ENCODE data around the gene FBXW4.

Gene FBXW4

DNA sequence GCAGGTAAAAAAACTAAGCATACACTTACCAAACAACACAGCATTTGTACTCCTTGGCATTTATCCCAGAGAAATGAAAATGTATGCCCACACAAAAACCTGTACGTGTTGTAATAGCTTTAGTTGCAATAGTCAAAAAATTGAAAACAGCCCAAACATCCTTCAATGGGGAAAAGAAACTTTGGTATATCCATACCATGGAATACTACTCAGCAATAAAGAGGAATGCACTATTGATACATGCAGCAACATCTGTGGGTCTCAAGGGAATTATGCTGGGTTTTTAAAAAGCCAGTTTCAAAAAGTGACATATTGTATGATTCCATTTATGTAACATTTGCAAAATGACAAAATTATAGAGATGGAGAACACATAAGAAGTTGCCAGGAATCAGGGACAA lies 71.4 kb downstream of the FBXW4 start:
- Histone ChIP-seq H3K9me3 (ENCODE audit: control insufficient read depth, insufficient read depth, low read depth, low read length) (no peaks in the 10 kb centered on the region), H3K4me1 (ENCODE audit: control insufficient read depth, insufficient read depth, low read length) (no peaks in the 10 kb centered on the region), H3K4me3 (ENCODE audit: low read depth, low read length) (no peak overlapping the region), H3K36me3 (ENCODE audit: control insufficient read depth in 2 of 2, insufficient read depth in 1 of 2, low read length in 2 of 2) (peaks cover 0 to 23% of the 10 kb centered on the region in 2 experiments; a peak in 2 of 3 replicates), H3K27ac (ENCODE audit: extremely low read depth, low read depth, low read length) (no peak overlapping the region)
- TF ChIP-seq ZNF596 (tag by site-specific recombination; IDR thresholded peaks at IDR 0.05) (no peak), IKZF3 (tag by site-specific recombination; IDR thresholded peaks at IDR 0.05) (no peak), ZNF146 (tag by site-specific recombination; IDR thresholded peaks at IDR 0.05) (peak; percentile 65)
- ChIA-PET CTCF (interaction anchor here (0.7 kb wide), 2 partner anchors 18 to 21 kb away, joined by 3 read pairs; no protein-coding TSS in a partner anchor), POLR2A (no interaction called here)

DNA sequence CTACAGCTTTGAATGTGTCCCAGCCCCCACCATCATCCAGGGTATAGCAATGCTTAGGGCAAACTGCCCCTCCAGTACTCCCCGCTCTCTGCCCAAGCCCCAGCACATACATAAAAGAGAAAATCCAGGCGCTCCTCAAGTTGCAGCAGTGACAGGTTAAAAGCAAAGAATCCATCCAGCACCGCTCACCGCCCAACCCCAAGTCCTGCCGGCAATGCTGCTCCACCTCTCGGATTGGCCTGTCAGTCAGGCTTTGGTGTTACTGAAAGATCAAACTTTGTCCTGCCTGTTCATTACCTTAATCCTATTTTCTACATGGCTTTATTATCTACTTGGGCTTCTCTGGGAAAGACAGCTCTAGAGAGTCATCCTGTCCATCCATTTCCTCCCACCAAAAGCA lies 75.0 kb downstream of the FBXW4 start:
- no peak overlapping the region for H3K4me3 ChIP-seq (ENCODE audit: low read depth, low read length)
- ChIA-PET POLR2A (no interaction called here), CTCF (interaction anchor here (1.4 kb wide), 1 partner anchor 17 kb away, joined by 4 read pairs; no protein-coding TSS in a partner anchor)
- TF ChIP-seq ZNF777 (tag by site-specific recombination; IDR thresholded peaks at IDR 0.05; ENCODE audit: borderline replicate concordance) (no peak), ZNF23 (tag by site-specific recombination; IDR thresholded peaks at IDR 0.05; ENCODE audit: borderline replicate concordance) (no peak), ZNF768 (tag by site-specific recombination; IDR thresholded peaks at IDR 0.05) (no peak), KLF7 (tag by site-specific recombination; IDR thresholded peaks at IDR 0.05; ENCODE audit: borderline replicate concordance) (no peak), ZNF140 (tag by site-specific recombination; IDR thresholded peaks at IDR 0.05) (no peak), ZNF211 (tag by site-specific recombination; IDR thresholded peaks at IDR 0.05; ENCODE audit: low read depth) (no peak)
- H3K4me1 ChIP-seq (ENCODE audit: control insufficient read depth, insufficient read depth, low read length) = no peaks in the 10 kb centered on the region
- H3K36me3 ChIP-seq (ENCODE audit: control insufficient read depth in 2 of 2, insufficient read depth in 1 of 2, low read length in 2 of 2) = peaks cover 0 to 29% of the 10 kb centered on the region in 2 experiments; a peak in 2 of 3 replicates
- H3K27ac ChIP-seq (ENCODE audit: extremely low read depth, low read depth, low read length) = no peak overlapping the region
- H3K9me3 ChIP-seq (ENCODE audit: control insufficient read depth, insufficient read depth, low read depth, low read length) = no peaks in the 10 kb centered on the region

DNA sequence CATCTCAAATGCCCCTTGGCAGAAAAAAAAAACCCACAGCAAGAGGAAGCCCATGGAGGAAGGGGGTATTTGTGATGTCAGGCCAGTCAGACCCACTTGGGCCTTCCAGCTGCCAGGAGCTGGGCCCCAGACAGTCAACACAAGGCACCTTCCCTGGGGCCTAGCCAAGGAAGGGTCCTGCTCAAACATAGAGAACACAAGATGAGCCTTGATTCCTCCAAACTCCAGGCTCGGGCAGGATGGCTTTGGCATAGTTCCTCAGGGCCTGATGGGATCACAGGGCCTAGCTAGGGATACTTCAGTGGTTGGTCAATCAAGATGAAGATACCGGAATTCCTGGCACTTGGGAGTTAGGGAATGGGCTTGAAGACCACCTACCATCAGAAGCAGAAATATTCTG lies 76.1 kb downstream of the FBXW4 start:
- ChIA-PET POLR2A (no interaction called here), CTCF (no interaction called here)
- Histone ChIP-seq H3K4me1 (ENCODE audit: control insufficient read depth, insufficient read depth, low read length) (no peaks in the 10 kb centered on the region), H3K36me3 (ENCODE audit: control insufficient read depth in 2 of 2, insufficient read depth in 1 of 2, low read length in 2 of 2) (peaks cover 0 to 21% of the 10 kb centered on the region in 2 experiments; a peak in 2 of 3 replicates), H3K4me3 (ENCODE audit: low read depth, low read length) (no peak overlapping the region), H3K9me3 (ENCODE audit: control insufficient read depth, insufficient read depth, low read depth, low read length) (no peaks in the 10 kb centered on the region), H3K27ac (ENCODE audit: extremely low read depth, low read depth, low read length) (no peak overlapping the region)
- TF ChIP-seq ZNF473 (tag by site-specific recombination; IDR thresholded peaks at IDR 0.05) = no peak

- no peak overlapping the region for H3K4me3 ChIP-seq (ENCODE audit: low read depth, low read length)
- H3K27ac ChIP-seq (ENCODE audit: extremely low read depth, low read depth, low read length) = no peak overlapping the region
- POLR2A ChIA-PET = no interaction called here
- peaks cover 0 to 15% of the 10 kb centered on the region in 2 experiments; a peak in 2 of 3 replicates for H3K36me3 ChIP-seq (ENCODE audit: control insufficient read depth in 2 of 2, insufficient read depth in 1 of 2, low read length in 2 of 2)
- H3K4me1 ChIP-seq (ENCODE audit: control insufficient read depth, insufficient read depth, low read length) = no peaks in the 10 kb centered on the region
- CTCF ChIA-PET = interaction anchor here (1.1 to 1.3 kb wide), 3 partner anchors 16 to 132 kb away, joined by 3 to 5 read pairs (median 3); partner anchors contain the start of genes DPCD and POLL
- H3K9me3 ChIP-seq (ENCODE audit: control insufficient read depth, insufficient read depth, low read depth, low read length) = no peaks in the 10 kb centered on the region
- TF ChIP-seq ZNF146 (tag by site-specific recombination; IDR thresholded peaks at IDR 0.05) = no peak
- no peak for TF ChIP-seq YY2 (tag by site-specific recombination; IDR thresholded peaks at IDR 0.05)
- TF ChIP-seq SALL2 (tag by site-specific recombination; IDR thresholded peaks at IDR 0.05; ENCODE audit: borderline replicate concordance) = no peak
- no peak for TF ChIP-seq ZNF174 (tag by site-specific recombination; IDR thresholded peaks at IDR 0.05)
- no peak for TF ChIP-seq ZNF621 (tag by site-specific recombination; IDR thresholded peaks at IDR 0.05)
- no peak for TF ChIP-seq ZSCAN5A (tag by site-specific recombination; IDR thresholded peaks at IDR 0.05)
- no peak for TF ChIP-seq ZNF777 (tag by site-specific recombination; IDR thresholded peaks at IDR 0.05; ENCODE audit: borderline replicate concordance)
- TF ChIP-seq, protein P1, sequence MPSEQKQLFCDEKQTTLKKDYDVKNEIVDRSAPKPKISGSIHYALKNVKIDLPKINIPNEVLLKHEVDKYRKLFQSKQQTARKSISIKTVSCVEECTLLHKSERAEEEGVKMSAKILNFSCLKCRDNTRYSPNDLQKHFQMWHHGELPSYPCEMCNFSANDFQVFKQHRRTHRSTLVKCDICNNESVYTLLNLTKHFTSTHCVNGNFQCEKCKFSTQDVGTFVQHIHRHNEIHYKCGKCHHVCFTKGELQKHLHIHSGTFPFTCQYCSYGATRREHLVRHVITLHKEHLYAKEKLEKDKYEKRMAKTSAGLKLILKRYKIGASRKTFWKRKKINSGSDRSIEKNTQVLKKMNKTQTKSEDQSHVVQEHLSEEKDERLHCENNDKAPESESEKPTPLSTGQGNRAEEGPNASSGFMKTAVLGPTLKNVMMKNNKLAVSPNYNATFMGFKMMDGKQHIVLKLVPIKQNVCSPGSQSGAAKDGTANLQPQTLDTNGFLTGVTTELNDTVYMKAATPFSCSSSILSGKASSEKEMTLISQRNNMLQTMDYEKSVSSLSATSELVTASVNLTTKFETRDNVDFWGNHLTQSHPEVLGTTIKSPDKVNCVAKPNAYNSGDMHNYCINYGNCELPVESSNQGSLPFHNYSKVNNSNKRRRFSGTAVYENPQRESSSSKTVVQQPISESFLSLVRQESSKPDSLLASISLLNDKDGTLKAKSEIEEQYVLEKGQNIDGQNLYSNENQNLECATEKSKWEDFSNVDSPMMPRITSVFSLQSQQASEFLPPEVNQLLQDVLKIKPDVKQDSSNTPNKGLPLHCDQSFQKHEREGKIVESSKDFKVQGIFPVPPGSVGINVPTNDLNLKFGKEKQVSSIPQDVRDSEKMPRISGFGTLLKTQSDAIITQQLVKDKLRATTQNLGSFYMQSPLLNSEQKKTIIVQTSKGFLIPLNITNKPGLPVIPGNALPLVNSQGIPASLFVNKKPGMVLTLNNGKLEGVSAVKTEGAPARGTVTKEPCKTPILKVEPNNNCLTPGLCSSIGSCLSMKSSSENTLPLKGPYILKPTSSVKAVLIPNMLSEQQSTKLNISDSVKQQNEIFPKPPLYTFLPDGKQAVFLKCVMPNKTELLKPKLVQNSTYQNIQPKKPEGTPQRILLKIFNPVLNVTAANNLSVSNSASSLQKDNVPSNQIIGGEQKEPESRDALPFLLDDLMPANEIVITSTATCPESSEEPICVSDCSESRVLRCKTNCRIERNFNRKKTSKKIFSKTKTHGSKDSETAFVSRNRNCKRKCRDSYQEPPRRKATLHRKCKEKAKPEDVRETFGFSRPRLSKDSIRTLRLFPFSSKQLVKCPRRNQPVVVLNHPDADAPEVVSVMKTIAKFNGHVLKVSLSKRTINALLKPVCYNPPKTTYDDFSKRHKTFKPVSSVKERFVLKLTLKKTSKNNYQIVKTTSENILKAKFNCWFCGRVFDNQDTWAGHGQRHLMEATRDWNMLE (tag by site-specific recombination; conservative IDR thresholded peaks at IDR 0.05; ENCODE audit: low read depth) = no peak
- no peak for TF ChIP-seq ZSCAN23 (tag by site-specific recombination; IDR thresholded peaks at IDR 0.05)
- no peak for TF ChIP-seq ZNF37A (tag by site-specific recombination; IDR thresholded peaks at IDR 0.05)
- no peak for TF ChIP-seq ZNF548 (tag by site-specific recombination; IDR thresholded peaks at IDR 0.05)
Observed at GRCh38 chr10:101617824-101618568, 77.0 kb downstream of the FBXW4 start.
